Activated CD8-positive, alpha-beta memory T cell treated with anti-CD3 and anti-CD28 coated beads for 4 hours (primary cell): ENCODE measurements around the gene ARID5B.

Experiments
- DNase-seq, 2 donors: peaks; one replicate each; pipeline ENCODE4 v3.0.0-alpha.2; 2020; ENCODE audit warnings: low read depth in 2 of 2

ARID5B gene

GRCh38 chr10:61883371-61884025 lies 18.0 kb upstream of the ARID5B start:
- no peak for DNase-seq

GRCh38 chr10:61887772-61888171 lies 13.7 kb upstream of the ARID5B start:
- no peak for DNase-seq

- no peak for DNase-seq
Observed at GRCh38 chr10:61888744-61889143, 12.8 kb upstream of the ARID5B start.

- no peak for DNase-seq
Observed at GRCh38 chr10:61890430-61890829, 11.1 kb upstream of the ARID5B start.

GRCh38 chr10:61890881-61891409 lies 10.6 kb upstream of the ARID5B start:
- no peak for DNase-seq

GRCh38 chr10:61891906-61892585 lies 9.5 kb upstream of the ARID5B start:
- no peak for DNase-seq

- DNase-seq: no peak
Observed at GRCh38 chr10:61892961-61893360, 8.5 kb upstream of the ARID5B start.

GRCh38 chr10:61894133-61894532 lies 7.4 kb upstream of the ARID5B start:
- DNase-seq: no peak

- no peak for DNase-seq
Observed at GRCh38 chr10:61895898-61896600, 5.5 kb upstream of the ARID5B start.

- DNase-seq: peak in 1 of 2 donors; percentile 25
Observed at GRCh38 chr10:61896854-61897661, 4.4 kb upstream of the ARID5B start.

- DNase-seq: no peak
Observed at GRCh38 chr10:61897671-61898434, 3.6 kb upstream of the ARID5B start.

GRCh38 chr10:61898435-61898778 lies 3.1 kb upstream of the ARID5B start:
- DNase-seq: no peak

GRCh38 chr10:61899069-61899531 lies 2.4 kb upstream of the ARID5B start:
- no peak for DNase-seq

GRCh38 chr10:61899663-61899996 lies 1.9 kb upstream of the ARID5B start:
- no peak for DNase-seq

GRCh38 chr10:61899997-61900828 lies 1.3 kb upstream of the ARID5B start:
- DNase-seq: peak in 1 of 2 donors; percentile 19

GRCh38 chr10:61901829-61902444 lies 438 bp downstream of the ARID5B start:
- no peak for DNase-seq

GRCh38 chr10:61902445-61903220 lies 1.1 kb downstream of the ARID5B start:
- DNase-seq: peak; percentile 42 to 61

- DNase-seq: peak; percentile 28 to 42
Observed at GRCh38 chr10:61903221-61903927, 1.9 kb downstream of the ARID5B start.
